EL (cell line): ENCODE results near the gene DCUN1D3.
A peak's percentile ranks its signal among the peaks of the same experiment; 100 is the strongest.
"Not testable (repeated sequence)": the region's sequence is repeated elsewhere in the genome, so short reads cannot be mapped to it uniquely, and the experiment has no call there.

ENCODE experiments used
- DNase-seq: peaks from one replicate; pipeline ENCODE4 v3.0.0-alpha.2; 2016

Gene DCUN1D3

DNA sequence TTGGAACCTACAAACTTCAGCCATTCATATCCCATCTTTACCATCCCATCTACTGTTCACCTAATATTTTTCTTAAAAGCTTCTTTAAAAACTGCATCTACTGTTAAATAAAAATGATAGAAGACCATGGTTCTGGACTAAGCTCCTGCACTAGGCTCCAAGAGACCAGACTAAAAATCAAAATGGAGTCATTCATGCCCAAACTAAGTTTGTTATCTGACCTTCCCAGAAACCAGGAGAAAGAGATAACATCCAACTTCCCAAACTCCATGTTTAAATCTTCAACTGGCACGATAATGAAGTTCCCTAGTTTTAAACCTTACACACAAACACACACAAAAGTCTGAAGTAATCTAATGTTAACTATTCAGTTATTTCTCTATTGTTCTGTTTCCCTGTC, 13.8 kb downstream of the DCUN1D3 start:
- no peak for DNase-seq

DNA sequence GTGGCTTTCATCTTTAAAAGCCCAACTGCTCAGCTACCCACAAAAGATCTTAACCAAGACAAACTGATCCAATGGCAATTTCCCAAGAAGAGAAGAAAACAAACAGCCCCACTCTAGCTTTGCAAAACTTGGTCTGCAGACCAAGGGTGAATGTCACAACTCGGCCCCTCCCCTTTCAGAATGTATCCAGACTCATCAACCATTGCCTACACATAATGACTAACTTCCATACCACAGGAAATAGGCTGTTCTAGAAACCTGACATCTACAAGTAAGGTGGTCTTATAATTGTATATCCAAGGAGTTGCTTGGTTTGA, 16.0 kb downstream of the DCUN1D3 start:
- peak; percentile 40 for DNase-seq

DNA sequence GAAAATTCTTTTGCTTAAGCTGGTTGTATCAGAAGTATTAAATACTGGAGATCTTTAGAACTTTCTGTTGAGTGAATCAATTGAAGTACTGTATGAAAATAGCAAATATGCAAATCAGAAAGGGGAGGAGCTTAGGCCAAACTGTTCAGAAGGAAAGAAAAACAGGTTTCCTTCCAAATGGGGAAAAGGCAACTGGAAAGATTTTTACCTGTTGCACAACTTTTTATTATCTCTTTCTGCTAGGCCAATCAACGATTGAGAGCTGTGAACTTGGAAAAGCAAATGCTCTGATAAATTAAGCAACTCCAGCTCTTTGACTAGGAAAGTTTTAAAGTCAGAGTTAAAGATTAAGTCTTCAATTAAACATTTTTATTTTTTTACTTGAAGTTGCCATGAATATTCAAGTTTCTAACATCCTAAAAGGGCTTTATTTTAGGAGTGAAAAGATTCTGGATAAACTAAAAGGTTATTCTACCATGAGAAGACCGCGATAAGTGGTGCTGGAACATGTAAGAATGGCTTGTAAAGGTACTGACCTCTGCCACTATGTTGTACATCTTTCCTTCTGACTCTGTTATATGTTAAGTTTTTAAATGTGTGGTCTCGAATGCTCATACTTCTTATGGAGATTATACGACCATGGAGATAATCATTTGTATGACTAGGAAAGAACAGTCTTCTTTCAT, 16.5 kb downstream of the DCUN1D3 start:
- no peak for DNase-seq

DNA sequence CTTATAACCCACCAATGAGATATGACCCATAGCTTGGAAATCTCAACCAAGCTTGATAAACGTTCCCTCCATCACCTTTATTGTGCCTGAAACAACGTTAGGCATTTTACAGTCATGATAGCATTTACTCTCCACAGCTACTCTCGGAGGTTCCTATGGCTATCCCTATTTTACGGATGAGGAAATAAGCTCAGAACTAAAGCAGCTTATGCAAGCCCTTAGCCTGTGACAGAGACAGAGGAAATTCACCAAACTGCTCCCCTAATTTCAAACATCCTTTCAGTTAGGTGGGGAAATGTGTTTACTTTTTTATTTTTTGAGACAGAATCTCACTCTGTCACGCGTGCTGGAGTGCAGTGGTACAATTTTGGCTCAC, 18.7 kb downstream of the DCUN1D3 start:
- DNase-seq: no peak

DNA sequence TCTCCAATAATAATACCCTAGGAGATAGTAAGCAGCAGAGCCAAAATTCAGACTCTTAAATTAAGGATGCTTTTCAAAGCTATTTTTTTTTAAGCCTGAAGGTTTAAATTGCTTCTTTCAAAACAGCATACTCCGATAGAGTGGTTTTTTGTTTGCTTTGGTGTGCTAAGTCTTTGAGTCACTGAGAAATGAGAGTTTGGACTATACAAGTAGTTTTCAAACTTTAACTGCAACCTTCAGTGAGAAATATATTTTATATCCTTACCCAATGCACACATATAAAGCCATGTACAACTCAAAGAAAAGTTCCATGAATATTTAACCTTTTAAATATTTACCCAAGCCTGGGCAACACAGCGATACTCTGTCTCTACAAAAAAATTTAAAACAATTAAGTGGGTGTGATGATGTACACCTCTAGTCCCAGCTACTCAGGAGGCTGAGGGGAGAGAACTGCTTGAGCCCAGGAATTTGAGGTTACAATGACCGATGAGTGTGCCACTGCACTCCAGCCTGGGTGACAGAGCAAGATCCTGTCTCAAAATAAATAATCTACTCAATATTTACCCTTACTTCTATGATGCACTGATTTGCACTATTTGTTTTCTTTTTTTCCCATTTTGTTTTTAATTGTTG, 19.2 kb downstream of the DCUN1D3 start:
- no peak for DNase-seq

DNA sequence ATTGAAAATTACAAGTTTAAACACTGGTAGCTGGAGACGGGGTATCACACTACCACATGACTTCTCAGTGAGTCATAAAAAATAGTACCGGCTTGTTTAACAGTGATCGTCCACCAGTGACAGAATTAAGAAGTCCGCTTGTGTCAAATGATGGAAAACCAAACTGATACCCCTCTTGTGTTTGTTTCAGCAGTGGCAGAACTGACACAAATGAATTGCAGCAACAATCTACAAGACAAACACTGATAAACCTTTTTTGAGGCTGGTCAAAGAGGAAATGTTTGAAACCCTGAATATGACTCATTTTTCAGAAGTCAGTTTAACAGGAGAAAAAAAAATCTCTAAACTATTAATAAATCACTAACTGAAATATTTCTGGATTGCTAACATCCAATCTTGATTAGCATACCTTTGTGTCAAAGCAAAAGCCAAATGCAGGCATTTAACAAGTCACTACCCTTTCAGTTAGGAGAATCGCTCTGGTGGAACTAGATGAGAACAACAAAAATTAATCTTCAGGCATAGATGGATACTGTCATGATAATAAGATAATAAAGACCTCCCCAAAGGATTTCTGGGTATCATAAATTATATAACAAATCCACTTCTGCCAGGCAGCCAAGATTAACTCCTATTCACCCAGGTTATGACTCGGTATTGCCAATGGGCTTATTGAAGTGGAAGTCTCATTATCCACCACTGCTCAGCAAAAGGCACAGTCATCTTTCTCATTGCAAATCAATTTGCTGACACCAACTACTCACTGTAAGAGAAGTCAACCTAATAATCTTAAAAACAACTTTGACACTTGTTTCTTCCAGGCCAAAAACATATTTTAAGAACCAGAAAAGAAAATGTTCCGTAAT, 20.8 kb downstream of the DCUN1D3 start:
- peak; percentile 62 for DNase-seq

DNA sequence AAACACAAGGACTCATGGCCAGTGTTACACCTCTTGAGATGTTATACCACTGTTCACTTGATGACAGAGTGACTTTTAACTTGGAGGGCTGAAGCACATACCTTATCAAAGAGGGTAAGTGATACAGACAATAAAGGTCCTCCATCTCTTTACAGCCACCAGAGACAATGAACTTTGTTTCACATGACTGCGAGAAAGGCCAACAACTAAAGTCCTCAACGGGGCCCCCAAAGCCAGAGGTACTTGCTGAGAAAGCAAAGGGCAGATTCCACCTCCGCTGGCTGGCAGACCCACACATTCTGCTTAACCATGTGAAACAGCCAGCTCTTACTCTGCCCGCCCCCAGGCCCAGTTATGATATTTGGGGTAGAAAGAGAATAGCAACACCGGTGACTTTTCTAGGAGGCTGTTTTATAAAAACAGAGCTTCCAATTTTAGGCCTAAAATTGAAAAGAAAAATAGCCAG, 21.4 kb downstream of the DCUN1D3 start:
- no peak for DNase-seq

DNA sequence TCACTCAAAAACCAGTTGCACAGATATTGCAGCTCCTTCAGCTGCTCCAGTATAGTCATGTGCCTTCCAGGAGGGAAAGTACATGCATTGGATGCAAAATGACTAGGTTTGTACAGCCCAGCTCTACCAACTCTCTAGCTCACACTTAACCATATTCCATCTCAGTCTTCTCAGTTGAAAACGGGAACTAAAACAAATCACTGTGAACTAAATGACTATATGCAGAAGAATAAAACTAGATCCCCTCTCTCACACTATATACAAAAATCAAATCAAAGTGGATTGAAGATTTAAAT, 24.9 kb downstream of the DCUN1D3 start:
- no peak for DNase-seq

DNA sequence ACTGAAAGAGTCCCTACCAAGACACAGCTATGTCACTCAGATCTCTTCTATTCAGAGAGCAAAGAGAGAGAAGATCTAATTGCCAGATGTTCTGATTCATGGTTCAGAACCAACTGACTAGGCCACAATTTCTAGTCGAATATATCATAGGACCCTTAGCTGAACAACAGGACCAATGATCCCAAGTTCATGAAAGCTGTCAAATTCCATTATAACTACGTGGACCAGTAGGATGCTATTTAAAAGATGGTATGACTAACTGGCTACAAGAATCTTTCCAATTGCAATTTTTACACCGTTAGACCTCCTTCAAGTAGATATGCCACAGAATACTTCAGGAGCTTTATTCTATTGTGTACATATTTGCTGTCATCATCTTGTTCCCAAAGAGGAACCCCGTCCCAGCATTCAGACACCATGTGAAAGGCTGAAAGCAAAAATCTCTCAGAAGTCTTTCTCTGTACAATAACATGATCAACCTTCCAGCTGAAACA, 26.0 kb downstream of the DCUN1D3 start:
- no peak for DNase-seq

DNA sequence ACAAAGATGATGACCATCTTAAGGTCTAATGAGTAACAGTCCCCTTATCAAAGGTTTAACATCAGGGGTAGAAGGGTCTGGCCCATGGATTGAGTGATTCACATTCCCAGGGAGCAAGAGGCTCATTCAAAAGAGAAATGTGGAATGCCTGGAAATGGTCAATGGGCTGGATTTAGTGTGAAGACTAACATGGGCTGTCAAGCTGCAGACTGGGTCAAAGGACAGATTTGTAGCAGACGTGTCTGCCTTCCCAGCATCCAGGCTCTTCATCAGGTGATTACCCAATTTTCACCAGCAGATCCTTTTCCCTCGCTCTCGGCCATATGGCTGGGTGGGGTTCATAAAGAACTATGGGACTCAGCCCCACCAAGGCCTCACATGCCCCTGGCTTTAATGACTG, 26.8 kb downstream of the DCUN1D3 start:
- DNase-seq: no peak

DNA sequence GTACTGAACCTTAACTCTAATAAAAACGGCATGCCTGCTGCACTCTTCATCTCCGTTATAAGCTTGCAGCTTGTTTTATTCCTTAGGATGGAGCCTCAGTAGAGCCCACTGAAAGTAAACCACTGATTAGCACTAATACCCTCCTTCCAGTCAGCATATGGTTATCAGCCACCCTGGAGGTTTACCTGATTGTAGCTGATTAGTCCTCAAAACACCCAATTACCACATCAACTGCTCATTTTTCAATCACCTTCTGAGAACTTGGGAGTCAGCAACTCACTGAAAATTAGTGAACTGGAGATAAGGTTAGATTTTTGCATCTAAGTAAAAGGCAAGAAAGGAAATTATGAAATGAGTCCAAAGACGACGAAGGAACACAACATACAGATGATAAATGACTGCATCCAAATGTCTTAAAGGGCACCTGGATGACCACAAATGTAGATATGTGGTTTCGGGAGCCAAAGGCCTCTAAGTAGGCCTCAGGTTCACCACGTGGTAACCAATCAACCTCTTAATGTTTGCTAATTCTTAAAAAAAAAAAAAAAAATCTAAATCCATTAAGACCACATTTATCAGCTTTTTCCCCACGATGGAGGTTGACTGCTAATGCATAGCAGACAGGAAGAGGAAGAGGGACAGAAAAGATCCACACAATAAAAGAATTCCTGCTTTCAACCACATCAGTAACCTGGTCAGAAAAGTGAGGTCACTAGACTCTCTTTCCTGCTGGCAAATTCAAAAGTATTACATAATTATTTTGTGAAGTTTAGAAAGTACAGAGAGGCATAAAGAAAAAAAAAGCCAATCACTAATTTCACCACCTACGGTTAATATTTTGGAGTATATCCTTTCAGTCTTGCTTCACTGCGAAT, 28.0 kb downstream of the DCUN1D3 start:
- no peak for DNase-seq

DNA sequence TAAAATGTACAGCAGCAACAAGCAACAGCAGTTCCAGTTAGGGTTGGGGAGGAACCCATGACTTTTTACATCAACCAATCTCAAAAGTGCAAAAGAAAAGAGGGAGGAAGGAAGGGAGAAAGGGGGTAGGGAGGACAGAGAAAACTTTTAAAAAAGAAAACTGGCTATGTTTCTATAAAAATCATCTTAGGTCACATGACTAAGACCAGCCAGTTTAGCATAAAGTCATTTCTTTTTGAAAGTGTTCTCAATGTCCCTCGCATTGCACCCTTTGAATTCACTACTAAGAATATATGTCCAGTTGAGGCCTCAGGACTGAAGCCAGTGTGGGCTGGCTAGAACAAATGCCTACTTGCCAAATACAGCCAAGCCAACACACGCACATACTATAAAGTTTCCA, 28.9 kb downstream of the DCUN1D3 start:
- DNase-seq: no peak

DNA sequence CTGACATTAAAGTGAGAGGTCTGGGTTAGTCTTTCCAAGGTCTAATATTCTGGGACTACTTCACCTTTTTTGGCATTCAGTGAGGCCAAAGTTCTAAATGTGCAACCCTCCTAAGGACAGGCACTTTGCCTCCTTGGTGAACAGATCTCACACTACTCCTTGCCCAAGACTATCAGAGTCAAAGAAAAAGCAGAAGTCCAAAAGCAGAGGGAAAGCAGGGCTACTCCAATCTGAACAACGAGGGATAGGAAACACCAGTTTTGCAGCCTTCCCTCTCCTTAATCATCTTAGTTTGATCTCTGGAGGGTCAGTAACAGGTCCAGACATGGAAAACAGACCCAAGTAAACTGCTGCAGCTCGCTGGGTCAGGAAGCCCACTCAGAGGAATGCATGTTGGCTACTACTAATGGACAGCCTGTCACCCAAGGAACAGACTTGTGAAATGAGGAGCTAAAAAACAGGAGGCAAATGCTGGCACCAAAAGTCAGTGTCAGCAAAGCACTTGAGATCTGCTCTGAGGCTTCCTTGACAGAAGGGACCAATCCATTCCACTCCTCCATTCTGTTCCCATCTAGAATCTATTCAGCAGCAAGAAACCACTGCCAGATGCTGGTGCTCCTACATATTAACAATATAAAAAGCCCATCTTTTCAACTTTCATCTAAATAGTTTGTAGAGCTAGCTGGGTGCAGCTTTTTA, 29.9 kb downstream of the DCUN1D3 start:
- no peak for DNase-seq

DNA sequence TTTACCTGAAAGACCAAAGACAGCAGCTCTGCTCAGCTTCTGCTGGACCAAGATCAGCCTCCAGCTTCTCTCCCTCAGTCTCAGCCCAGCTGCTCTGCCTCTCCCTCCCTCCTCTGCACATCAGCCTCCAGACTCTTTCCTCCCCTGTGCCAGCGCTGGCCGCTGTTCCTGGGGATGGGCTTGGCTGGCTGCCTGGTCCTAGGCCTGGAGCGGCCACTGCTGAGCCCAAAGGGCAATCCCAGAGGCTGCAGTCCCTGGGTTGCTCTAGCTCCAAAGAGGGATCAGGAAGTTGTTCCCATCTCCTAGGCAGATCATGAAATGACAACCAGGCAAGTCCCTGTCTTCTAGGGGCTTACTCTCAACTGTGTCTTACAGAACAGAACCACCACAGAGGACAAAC, 31.3 kb downstream of the DCUN1D3 start:
- peak; percentile 64 for DNase-seq

DNA sequence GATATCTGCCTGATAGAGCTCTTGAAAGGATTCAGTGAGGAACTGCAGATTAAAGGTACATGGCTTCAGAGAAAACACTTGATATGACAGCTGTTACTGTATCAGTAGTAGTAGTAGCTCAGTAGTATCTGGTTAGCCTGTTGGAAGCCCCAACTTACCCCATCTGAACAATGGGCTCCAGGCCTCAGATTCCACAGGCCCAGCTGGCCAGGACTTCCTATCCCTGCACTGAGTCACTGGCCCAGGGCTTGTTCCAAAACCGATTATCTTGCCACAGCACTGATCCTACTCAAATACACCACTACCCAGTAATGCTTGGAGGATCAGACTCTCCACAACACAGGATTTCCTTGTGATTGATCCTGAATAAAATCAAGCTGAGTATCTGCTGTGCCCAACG, 32.6 kb downstream of the DCUN1D3 start:
- DNase-seq: no peak

DNA sequence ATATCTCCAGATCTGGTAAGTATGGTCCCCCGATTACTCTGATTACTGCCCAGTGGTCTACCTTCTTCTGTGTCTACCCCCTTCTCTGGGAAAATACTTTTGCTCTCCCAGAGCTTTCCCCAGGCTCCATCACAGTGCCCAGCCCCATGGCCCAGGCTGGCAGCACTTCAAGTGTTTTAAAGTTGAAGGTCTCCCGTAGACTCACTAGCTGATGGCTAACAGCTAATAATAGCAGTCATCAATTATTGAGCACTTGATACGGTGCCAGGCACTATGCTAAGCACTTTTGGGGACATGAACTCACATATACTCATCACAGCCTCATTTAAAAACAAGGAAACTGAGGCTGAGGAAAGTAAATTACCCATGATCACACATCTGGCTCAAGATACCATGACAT, 33.4 kb downstream of the DCUN1D3 start:
- DNase-seq: no peak

DNA sequence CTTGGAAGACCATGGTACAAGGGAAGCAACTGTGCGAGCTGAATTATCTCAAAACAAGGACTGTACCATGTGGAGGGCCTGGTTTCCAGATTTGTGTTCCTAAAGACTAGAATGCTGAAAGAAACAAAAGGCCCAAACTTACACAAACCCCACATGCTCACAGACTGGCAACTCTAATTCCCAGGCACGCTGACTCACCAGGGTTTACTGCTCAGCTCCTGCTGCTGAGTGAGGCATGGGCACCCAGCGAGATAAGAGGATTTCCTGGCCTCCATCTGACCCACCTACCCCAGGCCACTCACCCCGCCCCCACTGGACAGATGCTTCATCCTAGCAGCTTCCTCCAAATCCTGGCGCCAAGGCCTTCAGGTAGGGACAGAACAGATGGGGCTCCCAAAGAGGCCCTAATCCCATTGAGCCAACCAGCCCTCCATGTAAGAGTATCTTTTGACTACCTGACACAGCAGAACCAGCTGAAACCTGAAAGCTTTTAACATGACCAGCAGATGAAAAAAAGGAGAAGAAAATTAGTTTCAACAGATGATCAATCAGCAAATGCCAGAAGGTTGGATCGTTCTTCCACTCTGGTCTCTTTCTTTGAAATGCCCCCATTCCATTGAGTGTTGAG, 33.9 kb downstream of the DCUN1D3 start:
- DNase-seq: peak; percentile 87

DNA sequence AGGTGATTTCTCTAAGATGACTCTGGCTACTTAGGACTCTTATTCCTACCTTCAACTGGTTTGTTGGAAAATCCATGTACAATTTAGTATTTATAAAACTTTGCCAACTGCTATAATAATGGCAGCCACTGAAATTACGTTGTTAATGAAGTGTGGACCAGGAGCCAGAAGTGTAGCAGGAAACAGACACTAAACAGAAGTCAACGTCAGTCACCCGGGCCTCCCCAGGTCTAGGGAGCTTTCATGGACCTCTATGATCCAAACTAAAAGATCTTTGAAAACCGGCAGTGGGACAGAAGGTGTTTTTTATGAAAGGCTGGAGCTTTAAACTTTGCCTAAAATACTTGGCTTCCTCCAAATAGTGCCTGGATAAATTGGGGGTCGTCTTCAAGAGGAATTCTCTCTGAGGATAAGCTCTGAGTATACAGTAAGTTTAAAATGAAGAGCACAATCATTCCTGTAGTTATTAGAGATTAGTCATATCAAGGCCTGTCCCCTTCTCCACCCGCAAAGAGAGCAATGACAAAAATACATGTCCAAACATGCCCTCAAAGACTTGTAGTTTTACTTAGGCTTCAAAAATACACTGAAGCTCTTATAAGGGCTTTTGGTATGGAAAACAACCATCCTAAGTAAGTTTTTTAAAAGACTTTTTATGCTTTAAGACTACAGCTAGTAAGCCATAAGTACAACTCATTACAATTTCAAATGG, 34.6 kb downstream of the DCUN1D3 start:
- DNase-seq: peak; percentile 58

DNA sequence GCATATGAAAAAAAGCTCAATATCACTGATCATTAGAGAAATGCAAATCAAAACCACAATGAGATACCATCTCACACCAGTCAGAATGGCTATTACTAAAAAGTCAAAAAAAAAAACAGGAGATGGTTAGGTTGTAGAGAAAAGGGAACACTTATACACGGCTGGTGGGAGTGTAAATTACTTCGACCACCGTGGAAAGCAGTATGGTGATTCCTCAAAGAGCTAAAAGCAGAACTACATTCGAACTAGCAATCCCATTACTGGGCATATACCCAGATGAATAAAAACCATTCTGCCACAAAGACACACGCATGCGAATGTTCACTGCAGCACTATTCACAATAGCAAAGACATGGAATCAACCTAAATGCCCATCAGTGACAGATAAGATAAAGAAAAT, 35.8 kb downstream of the DCUN1D3 start:
- not testable (repeated sequence) for DNase-seq

DNA sequence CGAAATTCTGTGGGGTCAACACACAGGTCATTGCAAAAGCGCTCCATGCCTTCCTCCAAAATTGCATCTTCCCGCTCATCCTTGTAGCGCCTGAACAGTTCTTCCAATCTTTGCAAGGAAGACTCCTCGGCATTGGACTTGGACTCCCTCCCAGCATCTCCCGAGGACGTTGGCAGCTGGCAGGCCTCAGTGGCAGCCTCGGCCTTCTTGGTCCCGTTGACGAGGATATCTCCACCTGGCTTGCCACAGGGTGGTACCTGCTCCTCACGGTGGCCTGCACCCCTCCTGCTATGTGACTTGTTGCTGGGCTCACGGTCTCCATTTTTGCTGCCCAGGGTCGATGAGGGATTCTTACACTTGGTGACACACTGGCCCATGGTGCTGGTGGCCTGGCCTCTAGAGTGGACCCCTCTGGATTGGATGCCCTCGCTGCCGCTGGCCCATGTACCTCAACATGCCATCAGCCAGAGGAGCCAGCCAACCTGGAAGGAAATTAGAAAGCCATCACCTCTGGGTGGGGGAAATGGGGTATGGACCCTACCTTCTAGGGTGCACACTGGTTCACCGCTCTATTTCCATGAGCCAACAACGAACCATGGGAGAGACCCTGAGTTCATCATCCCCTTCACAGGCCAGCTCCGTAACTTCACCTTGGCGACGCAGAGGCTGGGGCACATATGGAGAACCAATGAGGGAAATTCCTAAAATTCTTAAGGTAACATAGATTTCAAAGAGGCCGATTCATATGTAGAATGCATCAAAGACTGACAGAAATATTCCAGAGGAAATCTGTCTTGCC, 37.8 kb downstream of the DCUN1D3 start:
- no peak for DNase-seq
